ENCODE results near the gene CDH13. TPM values are rescaled to one million over a fixed set of nuclear protein-coding genes. Genes with fewer than 3 reads are reported as not detected.

Gene CDH13
- total and polyA plus RNA-seq, 2 experiments from 2014 or later: 1.6 to 4.4 TPM

GRCh38 chr16:83458612-83459011, 831.8 kb downstream of the CDH13 start (continued):
- TF ChIP-seq, protein P1, sequence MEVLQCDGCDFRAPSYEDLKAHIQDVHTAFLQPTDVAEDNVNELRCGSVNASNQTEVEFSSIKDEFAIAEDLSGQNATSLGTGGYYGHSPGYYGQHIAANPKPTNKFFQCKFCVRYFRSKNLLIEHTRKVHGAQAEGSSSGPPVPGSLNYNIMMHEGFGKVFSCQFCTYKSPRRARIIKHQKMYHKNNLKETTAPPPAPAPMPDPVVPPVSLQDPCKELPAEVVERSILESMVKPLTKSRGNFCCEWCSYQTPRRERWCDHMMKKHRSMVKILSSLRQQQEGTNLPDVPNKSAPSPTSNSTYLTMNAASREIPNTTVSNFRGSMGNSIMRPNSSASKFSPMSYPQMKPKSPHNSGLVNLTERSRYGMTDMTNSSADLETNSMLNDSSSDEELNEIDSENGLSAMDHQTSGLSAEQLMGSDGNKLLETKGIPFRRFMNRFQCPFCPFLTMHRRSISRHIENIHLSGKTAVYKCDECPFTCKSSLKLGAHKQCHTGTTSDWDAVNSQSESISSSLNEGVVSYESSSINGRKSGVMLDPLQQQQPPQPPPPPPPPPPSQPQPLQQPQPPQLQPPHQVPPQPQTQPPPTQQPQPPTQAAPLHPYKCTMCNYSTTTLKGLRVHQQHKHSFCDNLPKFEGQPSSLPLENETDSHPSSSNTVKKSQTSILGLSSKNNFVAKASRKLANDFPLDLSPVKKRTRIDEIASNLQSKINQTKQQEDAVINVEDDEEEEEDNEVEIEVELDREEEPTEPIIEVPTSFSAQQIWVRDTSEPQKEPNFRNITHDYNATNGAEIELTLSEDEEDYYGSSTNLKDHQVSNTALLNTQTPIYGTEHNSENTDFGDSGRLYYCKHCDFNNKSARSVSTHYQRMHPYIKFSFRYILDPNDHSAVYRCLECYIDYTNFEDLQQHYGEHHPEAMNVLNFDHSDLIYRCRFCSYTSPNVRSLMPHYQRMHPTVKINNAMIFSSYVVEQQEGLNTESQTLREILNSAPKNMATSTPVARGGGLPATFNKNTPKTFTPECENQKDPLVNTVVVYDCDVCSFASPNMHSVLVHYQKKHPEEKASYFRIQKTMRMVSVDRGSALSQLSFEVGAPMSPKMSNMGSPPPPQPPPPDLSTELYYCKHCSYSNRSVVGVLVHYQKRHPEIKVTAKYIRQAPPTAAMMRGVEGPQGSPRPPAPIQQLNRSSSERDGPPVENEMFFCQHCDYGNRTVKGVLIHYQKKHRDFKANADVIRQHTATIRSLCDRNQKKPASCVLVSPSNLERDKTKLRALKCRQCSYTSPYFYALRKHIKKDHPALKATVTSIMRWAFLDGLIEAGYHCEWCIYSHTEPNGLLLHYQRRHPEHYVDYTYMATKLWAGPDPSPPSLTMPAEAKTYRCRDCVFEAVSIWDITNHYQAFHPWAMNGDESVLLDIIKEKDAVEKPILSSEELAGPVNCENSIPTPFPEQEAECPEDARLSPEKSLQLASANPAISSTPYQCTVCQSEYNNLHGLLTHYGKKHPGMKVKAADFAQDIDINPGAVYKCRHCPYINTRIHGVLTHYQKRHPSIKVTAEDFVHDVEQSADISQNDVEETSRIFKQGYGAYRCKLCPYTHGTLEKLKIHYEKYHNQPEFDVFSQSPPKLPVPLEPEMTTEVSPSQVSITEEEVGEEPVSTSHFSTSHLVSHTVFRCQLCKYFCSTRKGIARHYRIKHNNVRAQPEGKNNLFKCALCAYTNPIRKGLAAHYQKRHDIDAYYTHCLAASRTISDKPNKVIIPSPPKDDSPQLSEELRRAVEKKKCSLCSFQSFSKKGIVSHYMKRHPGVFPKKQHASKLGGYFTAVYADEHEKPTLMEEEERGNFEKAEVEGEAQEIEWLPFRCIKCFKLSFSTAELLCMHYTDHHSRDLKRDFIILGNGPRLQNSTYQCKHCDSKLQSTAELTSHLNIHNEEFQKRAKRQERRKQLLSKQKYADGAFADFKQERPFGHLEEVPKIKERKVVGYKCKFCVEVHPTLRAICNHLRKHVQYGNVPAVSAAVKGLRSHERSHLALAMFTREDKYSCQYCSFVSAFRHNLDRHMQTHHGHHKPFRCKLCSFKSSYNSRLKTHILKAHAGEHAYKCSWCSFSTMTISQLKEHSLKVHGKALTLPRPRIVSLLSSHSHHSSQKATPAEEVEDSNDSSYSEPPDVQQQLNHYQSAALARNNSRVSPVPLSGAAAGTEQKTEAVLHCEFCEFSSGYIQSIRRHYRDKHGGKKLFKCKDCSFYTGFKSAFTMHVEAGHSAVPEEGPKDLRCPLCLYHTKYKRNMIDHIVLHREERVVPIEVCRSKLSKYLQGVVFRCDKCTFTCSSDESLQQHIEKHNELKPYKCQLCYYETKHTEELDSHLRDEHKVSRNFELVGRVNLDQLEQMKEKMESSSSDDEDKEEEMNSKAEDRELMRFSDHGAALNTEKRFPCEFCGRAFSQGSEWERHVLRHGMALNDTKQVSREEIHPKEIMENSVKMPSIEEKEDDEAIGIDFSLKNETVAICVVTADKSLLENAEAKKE (CRISPR knock-in tag; IDR thresholded peaks at IDR 0.05): no peak

DNA sequence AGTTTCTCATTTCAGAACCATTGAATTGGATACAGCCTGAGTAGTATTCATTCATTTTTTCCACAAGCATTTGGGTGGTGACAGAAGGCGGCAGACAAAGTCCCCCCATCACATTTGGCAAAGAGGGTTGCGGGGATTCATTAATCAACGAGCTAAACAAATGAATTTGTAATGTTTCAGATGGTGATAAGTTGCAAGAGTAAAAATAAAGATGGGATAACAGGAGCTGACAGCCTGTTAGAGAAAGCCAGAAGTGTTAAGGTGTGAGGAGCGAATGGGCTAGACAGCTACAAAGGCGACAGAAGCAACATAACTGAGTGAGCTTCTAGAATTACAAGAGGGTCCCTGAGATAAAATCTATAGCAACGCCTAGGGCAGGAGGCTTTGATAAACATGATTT, 838.2 kb downstream of the CDH13 start:
- Histone ChIP-seq H3K27me3 (ENCODE audit: insufficient read depth) (no peaks in the 10 kb centered on the region), H3K27ac (ENCODE audit: low read depth) (no peak overlapping the region), H3K36me3 (ENCODE audit: insufficient read depth) (no peaks in the 10 kb centered on the region), H4K20me1 (replicated peaks; ENCODE audit: insufficient read depth) (no peaks in the 10 kb centered on the region), H3K79me2 (replicated peaks; ENCODE audit: insufficient read depth) (no peaks in the 10 kb centered on the region), H3K4me1 (ENCODE audit: insufficient read depth) (no peaks in the 10 kb centered on the region; the same call in 1 of the 2 replicates), H3K4me3 (no peak overlapping the region), H2AFZ (no peak overlapping the region), H3K9me2 (ENCODE audit: insufficient read depth) (no peaks in the 10 kb centered on the region), H3K4me2 (no peak overlapping the region), H3F3A (replicated peaks; ENCODE audit: low read depth) (no peaks in the 10 kb centered on the region)
- Mint-ChIP-seq H3K27me3 (ENCODE audit: insufficient read depth, low read depth, poor library complexity) (no peaks in the 10 kb centered on the region), H3K9me3 (no peaks in the 10 kb centered on the region), H3K27ac (no peak overlapping the region), H3K36me3 (ENCODE audit: low read depth) (no peaks in the 10 kb centered on the region), H3K4me3 (no peak overlapping the region), H3K4me1 (no peaks in the 10 kb centered on the region)
- ATAC-seq: no peak
- DNase-seq (ENCODE audit: low spot score): no peak
- TF ChIP-seq ZNF331 (CRISPR knock-in tag; IDR thresholded peaks at IDR 0.05; ENCODE audit: low read depth) (no peak), ZNF114 (CRISPR knock-in tag; IDR thresholded peaks at IDR 0.05) (no peak), REST (IDR thresholded peaks at IDR 0.05; ENCODE audit: unreplicated experiment) (no peak), POLR2AphosphoS5 (IDR thresholded peaks at IDR 0.05; ENCODE audit: low read depth) (no peak), CREB1 (CRISPR knock-in tag; IDR thresholded peaks at IDR 0.05; ENCODE audit: low read depth) (no peak), JUNB (IDR thresholded peaks at IDR 0.05; ENCODE audit: unreplicated experiment) (no peak), STAT1 (IDR thresholded peaks at IDR 0.05; ENCODE audit: unreplicated experiment) (no peak), NANOG (IDR thresholded peaks at IDR 0.05; ENCODE audit: borderline replicate concordance) (no peak)
- TF ChIP-seq, protein P2, sequence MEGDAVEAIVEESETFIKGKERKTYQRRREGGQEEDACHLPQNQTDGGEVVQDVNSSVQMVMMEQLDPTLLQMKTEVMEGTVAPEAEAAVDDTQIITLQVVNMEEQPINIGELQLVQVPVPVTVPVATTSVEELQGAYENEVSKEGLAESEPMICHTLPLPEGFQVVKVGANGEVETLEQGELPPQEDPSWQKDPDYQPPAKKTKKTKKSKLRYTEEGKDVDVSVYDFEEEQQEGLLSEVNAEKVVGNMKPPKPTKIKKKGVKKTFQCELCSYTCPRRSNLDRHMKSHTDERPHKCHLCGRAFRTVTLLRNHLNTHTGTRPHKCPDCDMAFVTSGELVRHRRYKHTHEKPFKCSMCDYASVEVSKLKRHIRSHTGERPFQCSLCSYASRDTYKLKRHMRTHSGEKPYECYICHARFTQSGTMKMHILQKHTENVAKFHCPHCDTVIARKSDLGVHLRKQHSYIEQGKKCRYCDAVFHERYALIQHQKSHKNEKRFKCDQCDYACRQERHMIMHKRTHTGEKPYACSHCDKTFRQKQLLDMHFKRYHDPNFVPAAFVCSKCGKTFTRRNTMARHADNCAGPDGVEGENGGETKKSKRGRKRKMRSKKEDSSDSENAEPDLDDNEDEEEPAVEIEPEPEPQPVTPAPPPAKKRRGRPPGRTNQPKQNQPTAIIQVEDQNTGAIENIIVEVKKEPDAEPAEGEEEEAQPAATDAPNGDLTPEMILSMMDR (conservative IDR thresholded peaks at IDR 0.05; ENCODE audit: low read depth in 2 of 2): no peak

Measured in GM23338 (cell line).